ENCODE results near the gene RIMS3.

DNA sequence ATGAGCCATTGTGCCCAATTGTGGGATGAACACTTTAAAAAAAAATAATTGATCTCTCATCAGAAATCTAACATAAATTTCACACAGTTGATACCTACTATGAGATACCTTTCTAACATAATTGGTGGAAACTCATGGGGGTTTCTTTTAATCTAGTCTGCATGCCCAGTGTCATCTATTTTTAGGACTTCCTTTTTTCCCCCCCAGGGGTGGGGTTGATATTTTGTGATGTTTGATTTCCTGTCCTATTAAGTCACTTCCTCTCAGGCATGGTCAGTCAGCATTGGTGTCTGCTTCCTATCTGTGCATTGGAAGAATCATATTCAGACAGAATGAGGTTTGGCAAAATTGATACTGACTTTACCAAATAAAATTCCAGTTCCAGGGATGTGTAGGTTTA, 47.5 kb upstream of the RIMS3 start:
- TF ChIP-seq, protein P1, sequence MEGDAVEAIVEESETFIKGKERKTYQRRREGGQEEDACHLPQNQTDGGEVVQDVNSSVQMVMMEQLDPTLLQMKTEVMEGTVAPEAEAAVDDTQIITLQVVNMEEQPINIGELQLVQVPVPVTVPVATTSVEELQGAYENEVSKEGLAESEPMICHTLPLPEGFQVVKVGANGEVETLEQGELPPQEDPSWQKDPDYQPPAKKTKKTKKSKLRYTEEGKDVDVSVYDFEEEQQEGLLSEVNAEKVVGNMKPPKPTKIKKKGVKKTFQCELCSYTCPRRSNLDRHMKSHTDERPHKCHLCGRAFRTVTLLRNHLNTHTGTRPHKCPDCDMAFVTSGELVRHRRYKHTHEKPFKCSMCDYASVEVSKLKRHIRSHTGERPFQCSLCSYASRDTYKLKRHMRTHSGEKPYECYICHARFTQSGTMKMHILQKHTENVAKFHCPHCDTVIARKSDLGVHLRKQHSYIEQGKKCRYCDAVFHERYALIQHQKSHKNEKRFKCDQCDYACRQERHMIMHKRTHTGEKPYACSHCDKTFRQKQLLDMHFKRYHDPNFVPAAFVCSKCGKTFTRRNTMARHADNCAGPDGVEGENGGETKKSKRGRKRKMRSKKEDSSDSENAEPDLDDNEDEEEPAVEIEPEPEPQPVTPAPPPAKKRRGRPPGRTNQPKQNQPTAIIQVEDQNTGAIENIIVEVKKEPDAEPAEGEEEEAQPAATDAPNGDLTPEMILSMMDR (IDR thresholded peaks at IDR 0.05): no peak
- no peak for TF ChIP-seq TCF7L2 (IDR thresholded peaks at IDR 0.05; ENCODE audit: low read depth, low read length)
- no peak for TF ChIP-seq SIN3A (IDR thresholded peaks at IDR 0.05; ENCODE audit: borderline replicate concordance, insufficient read depth, low read depth, low read length)
- no peak for TF ChIP-seq POLR2AphosphoS5 (IDR thresholded peaks at IDR 0.05; ENCODE audit: low read depth, low read length)
